ENCODE data around the gene KCNAB2.

GRCh38 chr1:6090996-6091822, 45.5 kb downstream of the KCNAB2 start:
- TF ChIP-seq, protein P1, sequence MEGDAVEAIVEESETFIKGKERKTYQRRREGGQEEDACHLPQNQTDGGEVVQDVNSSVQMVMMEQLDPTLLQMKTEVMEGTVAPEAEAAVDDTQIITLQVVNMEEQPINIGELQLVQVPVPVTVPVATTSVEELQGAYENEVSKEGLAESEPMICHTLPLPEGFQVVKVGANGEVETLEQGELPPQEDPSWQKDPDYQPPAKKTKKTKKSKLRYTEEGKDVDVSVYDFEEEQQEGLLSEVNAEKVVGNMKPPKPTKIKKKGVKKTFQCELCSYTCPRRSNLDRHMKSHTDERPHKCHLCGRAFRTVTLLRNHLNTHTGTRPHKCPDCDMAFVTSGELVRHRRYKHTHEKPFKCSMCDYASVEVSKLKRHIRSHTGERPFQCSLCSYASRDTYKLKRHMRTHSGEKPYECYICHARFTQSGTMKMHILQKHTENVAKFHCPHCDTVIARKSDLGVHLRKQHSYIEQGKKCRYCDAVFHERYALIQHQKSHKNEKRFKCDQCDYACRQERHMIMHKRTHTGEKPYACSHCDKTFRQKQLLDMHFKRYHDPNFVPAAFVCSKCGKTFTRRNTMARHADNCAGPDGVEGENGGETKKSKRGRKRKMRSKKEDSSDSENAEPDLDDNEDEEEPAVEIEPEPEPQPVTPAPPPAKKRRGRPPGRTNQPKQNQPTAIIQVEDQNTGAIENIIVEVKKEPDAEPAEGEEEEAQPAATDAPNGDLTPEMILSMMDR (IDR thresholded peaks at IDR 0.05) = no peak
- TF ChIP-seq EZH2 (IDR thresholded peaks at IDR 0.05) = no peak
- TF ChIP-seq EZH2phosphoT487 (IDR thresholded peaks at IDR 0.05) = no peak
